Measurements from ENCODE around the gene SLC6A12.

- TF ChIP-seq CTCF (IDR thresholded peaks at IDR 0.05; ENCODE audit: insufficient read depth, low read length) (no peak), POLR2AphosphoS5 (IDR thresholded peaks at IDR 0.05; ENCODE audit: low read depth) (no peak)
Measured at GRCh38 chr12:225012-225411, 11.1 kb upstream of the SLC6A12 start.

All from HL-60 (cell line).